Kidney epithelial cell (primary cell): Measurements from ENCODE around the gene CFAP43. TPM values are rescaled to one million over a fixed set of nuclear protein-coding genes. Genes with fewer than 3 reads are reported as not detected.
A peak's percentile ranks its signal among the peaks of the same experiment; 100 is the strongest.

Experiments used
- DNase-seq: peaks from one replicate; pipeline ENCODE4 v3.0.0-alpha.2; 2010; ENCODE audit warnings: low read depth
- H3K27me3 ChIP-seq: 2 replicates; pipeline ENCODE4 v1.6.0; 2011; ENCODE audit warnings: low read length; ENCODE audit not compliant: control insufficient read depth, insufficient read depth
- H3K36me3 ChIP-seq: 2 replicates; pipeline ENCODE4 v1.5.1; 2011; ENCODE audit warnings: low read length; ENCODE audit not compliant: control insufficient read depth, insufficient read depth
- H3K4me3 ChIP-seq: 2 replicates; pipeline ENCODE4 v1.5.1; 2011; ENCODE audit warnings: low read depth, mild to moderate bottlenecking, control low read depth, low read length
- total RNA-seq: library from RNA; depleted of rRNA; stranded (reverse); fragments of >200 nt; gene quantifications from 2 replicates; pipeline ENCODE4 v1.2.3, GENCODE V29; 2015
- TF ChIP-seq, protein P1 (sequence below): IDR thresholded peaks from 2 replicates; pipeline ENCODE4 v1.5.1; 2011; ENCODE audit warnings: mild to moderate bottlenecking, moderate library complexity, low read length, control low read depth, inconsistent platforms; ENCODE audit not compliant: insufficient read depth, poor library complexity, severe bottlenecking

CFAP43 gene
- total RNA-seq, 1 donor from 2014 or later, result 0.75 TPM

DNA sequence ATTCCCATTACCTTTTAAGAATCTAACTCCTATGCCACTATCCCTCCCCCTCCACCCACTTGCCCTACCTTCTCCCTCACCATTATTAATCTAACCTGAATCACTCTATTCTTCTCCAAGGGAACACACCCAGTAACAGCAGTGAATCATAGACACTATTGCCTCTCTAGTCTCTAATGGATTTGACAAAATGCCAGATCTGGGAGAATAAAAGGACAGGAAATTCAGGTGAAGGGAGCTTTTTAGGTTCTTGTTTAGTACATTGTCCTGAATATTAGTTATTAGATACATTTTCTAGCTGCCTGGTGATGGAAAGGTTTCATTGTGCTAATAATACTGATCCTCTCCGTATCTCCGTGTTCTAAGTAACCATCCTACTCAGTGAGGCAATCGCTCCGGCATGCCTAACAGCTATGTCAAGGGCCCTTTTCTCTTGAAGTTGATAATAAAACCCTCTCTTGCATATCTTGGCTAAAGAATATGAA, 114.3 kb downstream of the CFAP43 start:
- no peaks in the 10 kb centered on the region for H3K36me3 ChIP-seq
- peak; percentile 64 for DNase-seq
- H3K4me3 ChIP-seq, result no peak overlapping the region
- no peaks in the 10 kb centered on the region for H3K27me3 ChIP-seq
- TF ChIP-seq, protein P1, sequence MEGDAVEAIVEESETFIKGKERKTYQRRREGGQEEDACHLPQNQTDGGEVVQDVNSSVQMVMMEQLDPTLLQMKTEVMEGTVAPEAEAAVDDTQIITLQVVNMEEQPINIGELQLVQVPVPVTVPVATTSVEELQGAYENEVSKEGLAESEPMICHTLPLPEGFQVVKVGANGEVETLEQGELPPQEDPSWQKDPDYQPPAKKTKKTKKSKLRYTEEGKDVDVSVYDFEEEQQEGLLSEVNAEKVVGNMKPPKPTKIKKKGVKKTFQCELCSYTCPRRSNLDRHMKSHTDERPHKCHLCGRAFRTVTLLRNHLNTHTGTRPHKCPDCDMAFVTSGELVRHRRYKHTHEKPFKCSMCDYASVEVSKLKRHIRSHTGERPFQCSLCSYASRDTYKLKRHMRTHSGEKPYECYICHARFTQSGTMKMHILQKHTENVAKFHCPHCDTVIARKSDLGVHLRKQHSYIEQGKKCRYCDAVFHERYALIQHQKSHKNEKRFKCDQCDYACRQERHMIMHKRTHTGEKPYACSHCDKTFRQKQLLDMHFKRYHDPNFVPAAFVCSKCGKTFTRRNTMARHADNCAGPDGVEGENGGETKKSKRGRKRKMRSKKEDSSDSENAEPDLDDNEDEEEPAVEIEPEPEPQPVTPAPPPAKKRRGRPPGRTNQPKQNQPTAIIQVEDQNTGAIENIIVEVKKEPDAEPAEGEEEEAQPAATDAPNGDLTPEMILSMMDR, result no peak

DNA sequence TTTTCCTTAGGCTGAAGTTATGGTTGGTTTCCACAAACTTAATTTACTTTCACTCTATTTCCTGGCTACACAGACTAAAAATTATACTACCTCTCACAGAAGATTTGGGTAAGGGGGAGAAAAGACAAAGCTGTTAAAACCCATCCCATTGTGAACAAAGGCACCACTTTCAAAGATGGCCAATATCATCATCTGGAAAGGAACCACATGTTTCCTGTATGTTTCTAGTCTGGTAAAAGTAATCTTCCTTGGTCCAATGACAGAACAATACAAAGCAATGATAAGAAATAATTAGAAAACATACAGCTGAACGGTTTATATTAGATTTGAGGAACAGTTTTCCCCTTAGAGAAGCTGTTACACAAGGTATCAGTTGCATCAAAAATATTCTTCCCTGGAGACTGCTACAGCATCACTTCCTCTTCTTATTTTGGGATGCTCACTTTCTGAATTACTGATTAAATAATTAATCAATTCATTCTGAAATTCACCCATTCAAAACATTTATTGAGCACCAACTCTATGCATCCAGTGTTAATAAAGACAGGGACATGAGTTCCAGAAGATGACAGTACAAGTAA, 118.7 kb downstream of the CFAP43 start:
- TF ChIP-seq, protein P1, result no peak
- no peak overlapping the region for H3K4me3 ChIP-seq
- DNase-seq, result no peak
- no peaks in the 10 kb centered on the region for H3K36me3 ChIP-seq
- no peaks in the 10 kb centered on the region for H3K27me3 ChIP-seq

DNA sequence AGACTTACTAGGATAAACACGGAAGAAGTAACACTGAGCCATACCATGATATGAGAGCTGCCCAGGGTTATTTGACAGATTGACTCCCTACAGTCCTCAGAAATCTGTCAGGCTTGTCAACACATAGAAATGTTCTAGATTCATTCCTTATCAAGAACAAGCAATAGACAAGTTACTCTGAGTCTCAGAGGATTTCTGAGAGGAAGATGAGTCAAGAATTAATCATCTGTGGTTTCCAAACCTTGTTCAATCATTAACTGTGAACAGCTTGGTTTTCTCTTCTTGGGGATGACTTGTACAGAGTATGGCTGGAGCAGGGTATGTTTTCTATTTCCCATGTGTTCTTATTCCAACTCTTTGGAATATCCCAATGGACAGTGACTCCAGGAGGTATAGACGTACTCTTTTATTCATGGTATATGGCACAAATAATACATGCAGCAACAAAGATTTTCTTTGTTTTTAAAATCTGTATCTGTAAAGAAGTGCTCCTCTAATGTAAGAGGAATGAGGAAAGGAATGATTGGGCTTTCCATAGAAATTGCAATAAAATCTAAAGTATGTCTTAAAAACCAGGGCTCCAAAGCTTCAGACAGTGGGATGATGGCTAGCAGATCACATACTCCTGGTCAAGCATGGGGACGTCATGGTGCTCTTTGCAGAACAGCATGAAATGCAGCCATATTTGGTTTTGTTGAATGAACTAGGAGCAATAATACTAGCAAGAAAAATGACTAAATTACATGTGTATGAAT, 122.1 kb downstream of the CFAP43 start:
- Histone ChIP-seq H3K27me3 (no peaks in the 10 kb centered on the region), H3K4me3 (no peak overlapping the region), H3K36me3 (no peaks in the 10 kb centered on the region)
- TF ChIP-seq, protein P1, result no peak
- peak; percentile 81 for DNase-seq

DNA sequence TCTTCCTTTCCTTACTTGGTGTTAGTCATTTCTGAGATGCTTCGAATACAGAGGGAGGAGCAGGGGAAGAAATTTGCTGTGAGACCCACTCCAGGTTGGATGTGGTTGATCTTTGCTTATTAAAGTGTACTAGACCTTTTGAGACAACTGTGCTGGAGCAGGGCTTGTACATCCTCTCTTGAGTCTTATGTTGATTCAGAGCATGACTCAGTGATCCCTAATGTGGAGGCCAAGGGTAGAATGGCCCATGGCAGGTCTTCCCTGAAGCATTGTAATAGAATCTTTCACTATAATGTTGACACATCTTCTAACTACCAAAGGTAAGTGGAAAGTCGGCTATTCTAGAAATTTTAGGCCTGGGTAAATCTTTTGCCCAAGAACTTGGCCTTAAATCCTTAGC, 127.2 kb downstream of the CFAP43 start:
- TF ChIP-seq, protein P1, result no peak
- Histone ChIP-seq H3K4me3 (no peak overlapping the region), H3K27me3 (no peaks in the 10 kb centered on the region), H3K36me3 (no peaks in the 10 kb centered on the region)
- DNase-seq, result no peak

DNA sequence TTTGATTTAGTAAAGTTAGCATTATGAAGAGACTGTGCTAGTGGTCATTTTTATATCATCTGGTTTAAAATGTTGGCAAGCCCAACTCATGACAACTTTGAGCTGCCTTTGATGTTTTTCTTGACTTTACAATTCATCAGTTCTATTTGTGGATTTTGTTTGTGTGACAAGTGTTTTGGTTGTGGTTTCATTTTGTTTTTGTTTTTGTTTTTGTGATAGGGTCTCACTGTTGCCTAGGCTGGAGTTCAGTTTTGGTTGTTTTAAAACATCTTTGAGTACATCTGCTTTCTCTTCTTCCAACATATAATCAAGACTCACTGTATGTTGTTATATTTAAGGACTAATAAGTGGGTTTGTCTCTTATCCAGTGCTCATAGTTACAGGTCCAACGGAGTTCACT, 127.7 kb downstream of the CFAP43 start:
- TF ChIP-seq, protein P1, result no peak

More for the DNA sequence above, 127.7 kb downstream of the CFAP43 start:
- Histone ChIP-seq H3K4me3 (no peak overlapping the region), H3K27me3 (no peaks in the 10 kb centered on the region), H3K36me3 (no peaks in the 10 kb centered on the region)
- no peak for DNase-seq
